NT2/D1 (cell line): ENCODE measurements around the gene CDH4.

Source experiments
- YY1 ChIP-seq: IDR thresholded peaks from 2 replicates; pipeline ENCODE4 v1.6.1; 2011; ENCODE audit not compliant: insufficient read length, insufficient read depth
- ZNF274 ChIP-seq: IDR thresholded peaks from 2 replicates; pipeline ENCODE4 v1.6.1; 2011; ENCODE audit warnings: mild to moderate bottlenecking, low read depth, low read length

- TF ChIP-seq YY1 (no peak), ZNF274 (no peak)
Observed at GRCh38 chr20:61345656-61346055, 93.6 kb downstream of the CDH4 start.
